Vagina (tissue), 2 donors: ENCODE measurements around the gene AOC3.

Experiments used
- POLR2A ChIP-seq, 2 donors: fragments of 450-650 bp; IDR thresholded peaks; one replicate each; pipeline ENCODE4 v1.6.1; 2017; ENCODE audit warnings: antibody characterized with exemption in 2 of 2, mild to moderate bottlenecking in 2 of 2, moderate library complexity in 2 of 2
- POLR2AphosphoS5 ChIP-seq, 2 donors: sonication (generic); formaldehyde crosslinking; IDR thresholded peaks; one replicate each; pipeline ENCODE4 v1.9.0; 2017; ENCODE audit warnings: antibody characterized with exemption in 2 of 2, mild to moderate bottlenecking in 2 of 2, low read depth in 1 of 2; ENCODE audit not compliant: insufficient read depth in 1 of 2
- TF ChIP-seq, protein P1 (sequence below), 3 experiments: fragments of 450-650 bp in 2 of 3; fragments of 200-600 bp in 1 of 3; sonication (generic) in 1 of 3; IDR thresholded peaks; one replicate each; pipeline ENCODE4 v1.5.1; 2017 to 2019; ENCODE audit warnings: antibody characterized with exemption in 3 of 3, mild to moderate bottlenecking in 2 of 3, moderate library complexity in 2 of 3

DNA sequence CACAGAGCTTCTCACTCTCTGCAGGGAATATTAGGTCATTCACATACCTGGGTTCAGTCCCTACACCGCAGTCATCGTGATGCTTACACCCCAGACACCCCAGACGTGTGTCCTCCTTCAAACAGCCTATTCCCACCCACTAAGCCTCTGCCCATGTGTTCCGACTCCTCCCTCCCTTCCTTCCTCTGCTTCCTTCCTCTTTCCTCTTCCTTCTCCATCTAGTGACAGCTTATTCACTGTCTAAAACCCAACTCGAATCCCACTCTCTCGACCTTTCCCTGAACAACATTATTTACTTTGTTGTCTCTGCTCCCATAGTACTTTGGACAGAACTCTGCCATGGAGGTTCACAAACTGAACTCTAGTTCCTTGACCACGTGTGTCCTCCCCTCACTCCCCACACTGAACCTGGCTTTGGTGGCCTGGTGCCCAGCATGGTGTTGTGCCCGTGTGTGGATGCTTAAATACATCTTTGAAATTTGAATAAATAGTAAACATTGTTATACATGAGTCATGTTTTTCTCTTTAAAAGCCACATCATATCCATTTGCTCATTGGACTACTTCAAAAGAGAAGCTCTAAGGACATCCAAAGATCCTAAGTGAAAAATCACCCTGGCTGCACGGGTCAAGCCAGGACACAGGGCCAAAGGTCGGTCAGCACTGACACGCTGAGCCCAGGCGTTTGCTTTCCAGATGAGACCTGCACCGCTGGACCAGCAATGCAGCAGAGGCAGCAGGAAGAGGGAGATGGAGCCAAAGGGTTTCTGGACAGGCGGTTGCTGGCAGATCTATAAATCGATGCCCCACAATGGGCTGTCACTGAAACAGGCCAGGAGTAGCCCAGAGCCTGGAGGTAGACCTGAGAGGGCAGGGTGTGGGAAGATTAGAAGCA lies 35.5 kb downstream of the AOC3 start:
- TF ChIP-seq, protein P1, sequence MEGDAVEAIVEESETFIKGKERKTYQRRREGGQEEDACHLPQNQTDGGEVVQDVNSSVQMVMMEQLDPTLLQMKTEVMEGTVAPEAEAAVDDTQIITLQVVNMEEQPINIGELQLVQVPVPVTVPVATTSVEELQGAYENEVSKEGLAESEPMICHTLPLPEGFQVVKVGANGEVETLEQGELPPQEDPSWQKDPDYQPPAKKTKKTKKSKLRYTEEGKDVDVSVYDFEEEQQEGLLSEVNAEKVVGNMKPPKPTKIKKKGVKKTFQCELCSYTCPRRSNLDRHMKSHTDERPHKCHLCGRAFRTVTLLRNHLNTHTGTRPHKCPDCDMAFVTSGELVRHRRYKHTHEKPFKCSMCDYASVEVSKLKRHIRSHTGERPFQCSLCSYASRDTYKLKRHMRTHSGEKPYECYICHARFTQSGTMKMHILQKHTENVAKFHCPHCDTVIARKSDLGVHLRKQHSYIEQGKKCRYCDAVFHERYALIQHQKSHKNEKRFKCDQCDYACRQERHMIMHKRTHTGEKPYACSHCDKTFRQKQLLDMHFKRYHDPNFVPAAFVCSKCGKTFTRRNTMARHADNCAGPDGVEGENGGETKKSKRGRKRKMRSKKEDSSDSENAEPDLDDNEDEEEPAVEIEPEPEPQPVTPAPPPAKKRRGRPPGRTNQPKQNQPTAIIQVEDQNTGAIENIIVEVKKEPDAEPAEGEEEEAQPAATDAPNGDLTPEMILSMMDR (IDR thresholded peaks at IDR 0.05), result no peak
- no peak for TF ChIP-seq POLR2A (IDR thresholded peaks at IDR 0.05)
- TF ChIP-seq POLR2AphosphoS5 (IDR thresholded peaks at IDR 0.05; ENCODE audit: insufficient read depth in 1 of 2, low read depth in 1 of 2), result no peak
